Muscle layer of duodenum (tissue), 2 donors: Measurements from ENCODE around the gene CLIP4.

Source experiments
- H3K27ac ChIP-seq: one replicate; pipeline ENCODE4 v1.7.0; 2013; ENCODE audit warnings: mild to moderate bottlenecking, low read length
- H3K27me3 ChIP-seq: one replicate; pipeline ENCODE4 v1.7.0; 2013; ENCODE audit warnings: low read depth, mild to moderate bottlenecking, control low read depth, low read length
- H3K36me3 ChIP-seq, 2 donors: one replicate each; pipeline ENCODE4 v1.7.0; 2013; ENCODE audit warnings: low read length in 2 of 2, control low read depth in 1 of 2, mild to moderate bottlenecking in 1 of 2; ENCODE audit not compliant: insufficient read depth in 2 of 2, control insufficient read depth in 1 of 2
- H3K4me1 ChIP-seq, 2 donors: one replicate each; pipeline ENCODE4 v1.7.0; 2013; ENCODE audit warnings: low read length in 2 of 2, mild to moderate bottlenecking in 2 of 2, control low read depth in 1 of 2, moderate library complexity in 1 of 2; ENCODE audit not compliant: insufficient read depth in 2 of 2, control insufficient read depth in 1 of 2
- H3K4me3 ChIP-seq, 2 donors: one replicate each; pipeline ENCODE4 v1.7.0; 2013; ENCODE audit warnings: low read length in 2 of 2, low read depth in 1 of 2, mild to moderate bottlenecking in 1 of 2
- H3K9me3 ChIP-seq, 2 donors: one replicate each; pipeline ENCODE4 v1.7.0; 2013; ENCODE audit warnings: low read length in 2 of 2, control low read depth in 1 of 2, mild to moderate bottlenecking in 1 of 2; ENCODE audit not compliant: control insufficient read depth in 1 of 2
- donor health status: healthy.

CLIP4 gene

DNA sequence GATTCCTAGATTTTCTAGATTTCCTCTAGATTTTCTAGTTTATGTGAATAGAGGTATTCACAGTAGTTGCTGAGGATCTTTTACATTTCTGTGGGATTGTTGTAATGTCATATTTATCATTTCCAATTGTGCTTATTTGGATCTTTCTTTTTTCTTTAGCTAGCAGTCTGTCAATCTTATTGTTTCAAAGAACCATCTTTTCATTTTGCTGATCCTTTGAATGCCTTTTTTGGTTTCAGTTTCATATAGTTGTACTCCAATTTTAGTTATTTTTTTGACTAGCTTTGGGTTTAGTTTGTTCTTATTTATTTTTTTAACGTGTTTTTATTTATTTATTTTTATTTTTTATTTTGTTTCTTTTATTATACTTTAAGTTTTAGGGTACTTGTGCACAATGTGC, 24.5 kb downstream of the CLIP4 start:
- H3K9me3 ChIP-seq: no peaks in the 10 kb centered on the region
- H3K27ac ChIP-seq: no peak overlapping the region
- peaks cover 9 to 40% of the 10 kb centered on the region in 2 donors for H3K36me3 ChIP-seq
- no peaks in the 10 kb centered on the region for H3K27me3 ChIP-seq
- no peak overlapping the region for H3K4me3 ChIP-seq
- H3K4me1 ChIP-seq: no peaks in the 10 kb centered on the region

DNA sequence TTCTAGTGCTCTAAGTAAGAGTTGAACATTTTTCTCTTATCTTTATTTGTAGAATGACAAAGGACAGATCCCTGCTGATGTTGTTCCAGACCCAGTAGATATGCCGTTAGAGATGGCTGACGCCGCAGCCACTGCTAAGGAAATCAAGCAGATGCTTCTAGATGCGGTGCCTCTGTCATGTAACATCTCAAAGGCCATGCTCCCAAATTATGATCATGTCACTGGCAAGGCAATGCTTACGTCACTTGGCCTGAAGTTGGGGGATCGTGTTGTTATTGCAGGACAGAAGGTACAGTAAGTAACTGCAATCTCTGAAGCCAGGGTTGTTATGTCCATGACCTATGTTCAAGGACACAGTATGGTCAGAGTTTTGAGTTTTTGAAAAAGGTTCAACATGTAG, 28.4 kb downstream of the CLIP4 start:
- H3K27me3 ChIP-seq: no peaks in the 10 kb centered on the region
- H3K36me3 ChIP-seq: peaks cover 9 to 23% of the 10 kb centered on the region in 2 donors
- H3K4me3 ChIP-seq: no peak overlapping the region
- H3K4me1 ChIP-seq: no peaks in the 10 kb centered on the region
- H3K9me3 ChIP-seq: no peaks in the 10 kb centered on the region
- H3K27ac ChIP-seq: no peak overlapping the region

- Histone ChIP-seq H3K4me1 (no peaks in the 10 kb centered on the region), H3K27ac (no peak overlapping the region), H3K9me3 (no peaks in the 10 kb centered on the region), H3K4me3 (no peak overlapping the region), H3K36me3 (peaks cover 9 to 22% of the 10 kb centered on the region in 2 donors), H3K27me3 (no peaks in the 10 kb centered on the region)
Observed at GRCh38 chr2:29146197-29146596, 31.0 kb downstream of the CLIP4 start.

DNA sequence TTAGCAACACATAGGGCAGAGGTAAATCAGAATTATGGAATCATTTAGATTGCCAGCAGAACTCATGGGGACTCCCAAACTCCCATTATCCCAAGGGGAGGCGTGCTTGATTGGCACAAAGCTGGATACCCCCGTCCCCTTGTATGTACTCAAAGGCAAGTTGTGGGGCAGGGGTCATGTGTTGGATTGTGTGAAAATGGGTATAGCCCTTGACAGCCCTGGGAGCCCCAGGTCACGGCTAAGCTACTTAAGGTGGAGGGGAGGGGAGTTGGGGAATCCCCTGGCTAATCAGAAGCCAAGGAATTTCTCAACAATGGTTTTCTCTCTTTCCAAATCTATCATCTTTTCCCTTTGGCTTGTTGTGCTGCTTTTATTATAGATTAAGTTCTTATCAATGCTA, 32.7 kb downstream of the CLIP4 start:
- Histone ChIP-seq H3K36me3 (peaks cover 18 to 25% of the 10 kb centered on the region in 2 donors), H3K27me3 (no peaks in the 10 kb centered on the region), H3K4me1 (no peaks in the 10 kb centered on the region), H3K9me3 (no peaks in the 10 kb centered on the region), H3K4me3 (no peak overlapping the region), H3K27ac (no peak overlapping the region)

DNA sequence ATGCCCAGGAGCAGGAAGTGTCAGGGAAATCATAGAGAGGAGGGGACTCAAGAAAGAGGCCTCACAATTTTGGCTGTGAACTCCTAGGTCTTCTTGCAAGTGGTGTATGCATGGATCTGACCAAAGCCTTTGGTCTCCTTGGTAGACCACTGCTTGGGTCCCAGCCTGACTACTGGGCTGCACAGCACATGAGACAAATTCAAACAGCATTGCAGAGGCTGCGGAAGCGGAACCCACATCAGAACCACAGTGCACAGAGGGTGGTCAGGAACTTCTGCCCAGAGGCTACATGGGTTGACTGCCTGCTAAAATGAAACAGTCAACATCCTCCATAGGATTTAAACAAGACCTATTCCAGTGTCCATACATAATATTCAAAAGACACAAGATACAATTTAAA, 39.4 kb downstream of the CLIP4 start:
- Histone ChIP-seq H3K36me3 (peaks cover 35 to 47% of the 10 kb centered on the region in 2 donors), H3K4me1 (no peaks in the 10 kb centered on the region), H3K9me3 (no peaks in the 10 kb centered on the region), H3K27me3 (no peaks in the 10 kb centered on the region), H3K4me3 (no peak overlapping the region), H3K27ac (no peak overlapping the region)

DNA sequence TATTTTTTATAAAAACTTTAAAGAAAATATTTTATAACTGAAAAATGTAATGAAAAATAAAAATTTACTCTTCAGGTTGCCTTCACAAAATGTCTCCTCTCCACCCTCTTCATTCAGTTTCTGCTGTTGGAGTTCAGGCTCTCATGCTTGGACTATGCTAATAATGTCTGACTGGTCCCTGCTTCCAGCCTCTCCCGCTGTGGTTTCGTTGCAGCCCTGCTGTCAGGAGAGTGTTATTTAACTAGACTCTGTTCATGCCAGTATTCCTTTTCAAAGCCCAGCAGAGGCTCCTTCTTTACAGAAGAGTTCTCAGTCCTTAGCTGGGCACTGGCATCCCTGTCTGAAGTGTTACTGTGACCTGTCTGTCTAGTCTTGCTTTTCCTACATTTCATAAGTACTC, 40.4 kb downstream of the CLIP4 start:
- Histone ChIP-seq H3K27me3 (no peaks in the 10 kb centered on the region), H3K4me1 (no peaks in the 10 kb centered on the region), H3K4me3 (no peak overlapping the region), H3K36me3 (peaks cover 35 to 47% of the 10 kb centered on the region in 2 donors), H3K27ac (no peak overlapping the region), H3K9me3 (no peaks in the 10 kb centered on the region)

DNA sequence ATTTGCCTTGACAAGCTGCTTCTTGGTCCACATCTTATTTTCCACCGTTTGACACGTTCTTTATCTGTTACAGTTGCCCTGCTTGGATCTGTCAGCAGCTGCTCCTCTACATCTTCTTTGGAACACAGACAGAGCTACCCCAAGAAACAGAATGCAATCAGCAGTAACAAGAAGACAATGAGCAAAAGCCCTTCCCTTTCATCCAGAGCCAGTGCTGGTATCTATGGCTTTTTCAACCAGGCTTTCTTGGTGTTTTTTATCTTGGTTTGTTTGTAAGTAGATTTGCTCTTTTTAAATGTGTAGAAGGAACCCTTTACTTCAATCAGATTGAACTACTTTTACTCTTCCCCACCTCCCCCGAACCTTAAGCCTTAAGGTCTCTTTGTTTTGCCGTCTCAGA, 41.9 kb downstream of the CLIP4 start:
- H3K36me3 ChIP-seq: peaks cover 34 to 53% of the 10 kb centered on the region in 2 donors
- H3K4me3 ChIP-seq: no peak overlapping the region
- no peaks in the 10 kb centered on the region for H3K27me3 ChIP-seq
- no peaks in the 10 kb centered on the region for H3K4me1 ChIP-seq
- H3K9me3 ChIP-seq: no peaks in the 10 kb centered on the region
- H3K27ac ChIP-seq: no peak overlapping the region

DNA sequence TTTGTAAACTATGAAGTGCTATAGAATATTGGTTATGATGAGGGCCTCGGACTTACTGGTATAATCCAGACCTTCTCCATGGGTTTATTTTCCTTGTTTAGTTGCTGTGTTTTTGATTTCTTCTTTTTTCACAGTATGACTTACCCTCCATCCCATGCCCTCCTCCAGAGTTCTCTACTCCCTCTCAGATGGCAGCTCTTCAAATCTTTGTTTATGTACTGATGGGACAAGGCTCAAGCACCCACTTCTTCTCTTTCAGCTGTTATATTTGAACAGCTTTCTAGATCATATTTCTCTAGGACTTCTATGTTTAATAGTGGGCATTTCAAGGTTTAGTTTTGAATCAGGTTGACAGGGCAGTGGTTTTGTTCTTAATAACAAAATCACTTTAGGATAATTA, 43.9 kb downstream of the CLIP4 start:
- Histone ChIP-seq H3K27me3 (no peaks in the 10 kb centered on the region), H3K4me3 (no peak overlapping the region), H3K9me3 (no peaks in the 10 kb centered on the region), H3K36me3 (peaks cover 16 to 39% of the 10 kb centered on the region in 2 donors), H3K27ac (no peak overlapping the region), H3K4me1 (no peaks in the 10 kb centered on the region)

- Histone ChIP-seq H3K27me3 (no peaks in the 10 kb centered on the region), H3K36me3 (peaks cover 9 to 28% of the 10 kb centered on the region in 2 donors), H3K4me3 (no peak overlapping the region), H3K27ac (no peak overlapping the region), H3K4me1 (no peaks in the 10 kb centered on the region), H3K9me3 (no peaks in the 10 kb centered on the region)
Observed at GRCh38 chr2:29160184-29160583, 45.0 kb downstream of the CLIP4 start.

GRCh38 chr2:29162204-29162928, 47.2 kb downstream of the CLIP4 start:
- no peaks in the 10 kb centered on the region for H3K27me3 ChIP-seq
- H3K4me3 ChIP-seq: no peak overlapping the region
- H3K9me3 ChIP-seq: no peaks in the 10 kb centered on the region
- H3K4me1 ChIP-seq: no peaks in the 10 kb centered on the region
- no peak overlapping the region for H3K27ac ChIP-seq
- H3K36me3 ChIP-seq: peaks cover 4 to 23% of the 10 kb centered on the region in 2 donors

GRCh38 chr2:29164091-29164846, 49.1 kb downstream of the CLIP4 start:
- Histone ChIP-seq H3K27me3 (no peaks in the 10 kb centered on the region), H3K27ac (no peak overlapping the region), H3K4me3 (no peak overlapping the region), H3K36me3 (peaks cover 0 to 13% of the 10 kb centered on the region in 2 donors), H3K4me1 (no peaks in the 10 kb centered on the region), H3K9me3 (no peaks in the 10 kb centered on the region)
